NK-92 treated with Interleukin-12 subunit alpha and Interleukin-12 subunit beta, amount 100 ng/mL, for 24 hours (cell line): ENCODE results near the gene RBM12.

Experiments
- DNase-seq: peaks from one replicate; lab custom pipeline; 2025; lab: John Stamatoyannopoulos, UW

Gene RBM12

GRCh38 chr20:35653893-35654292, 10.8 kb downstream of the RBM12 start:
- DNase-seq, result no peak

GRCh38 chr20:35653430-35653734, 11.3 kb downstream of the RBM12 start:
- DNase-seq, result no peak

- DNase-seq, result no peak
Observed at GRCh38 chr20:35652641-35653429, 11.9 kb downstream of the RBM12 start.

GRCh38 chr20:35651958-35652357, 12.7 kb downstream of the RBM12 start:
- no peak for DNase-seq

- no peak for DNase-seq
Observed at GRCh38 chr20:35650632-35651031, 14.1 kb downstream of the RBM12 start.

GRCh38 chr20:35648836-35649235, 15.9 kb downstream of the RBM12 start:
- no peak for DNase-seq

GRCh38 chr20:35644806-35645205, 19.9 kb downstream of the RBM12 start:
- no peak for DNase-seq

- DNase-seq, result no peak
Observed at GRCh38 chr20:35643045-35643444, 21.7 kb downstream of the RBM12 start.

GRCh38 chr20:35641743-35642142, 23.0 kb downstream of the RBM12 start:
- no peak for DNase-seq

- no peak for DNase-seq
Observed at GRCh38 chr20:35640724-35641123, 24.0 kb downstream of the RBM12 start.

GRCh38 chr20:35638751-35639150, 25.9 kb downstream of the RBM12 start:
- DNase-seq, result no peak

- DNase-seq, result no peak
Observed at GRCh38 chr20:35637276-35637675, 27.4 kb downstream of the RBM12 start.

- no peak for DNase-seq
Observed at GRCh38 chr20:35636095-35636494, 28.6 kb downstream of the RBM12 start.

- DNase-seq, result no peak
Observed at GRCh38 chr20:35635652-35636051, 29.0 kb downstream of the RBM12 start.

- DNase-seq, result no peak
Observed at GRCh38 chr20:35632539-35633115, 32.1 kb downstream of the RBM12 start.

GRCh38 chr20:35630636-35631035, 34.1 kb downstream of the RBM12 start:
- no peak for DNase-seq

GRCh38 chr20:35629427-35630145, 35.1 kb downstream of the RBM12 start:
- DNase-seq, result no peak

- no peak for DNase-seq
Observed at GRCh38 chr20:35627121-35627520, 37.6 kb downstream of the RBM12 start.

- no peak for DNase-seq
Observed at GRCh38 chr20:35626386-35627001, 38.2 kb downstream of the RBM12 start.

GRCh38 chr20:35625584-35626385, 38.9 kb downstream of the RBM12 start:
- no peak for DNase-seq

GRCh38 chr20:35621560-35621946, 43.1 kb downstream of the RBM12 start:
- no peak for DNase-seq
